IMR-90 (cell line): ENCODE data around the gene SOBP. TPM values are rescaled to one million over a fixed set of nuclear protein-coding genes. Genes with fewer than 3 reads are reported as not detected.
"Not testable (repeated sequence)": the region's sequence is repeated elsewhere in the genome, so short reads cannot be mapped to it uniquely, and the experiment has no call there.

ENCODE experiments used
- ATAC-seq: fragments of 200-7000 bp; cut with Tn5 transposase; 2 replicates; pipeline ENCODE4 v1.9.1; 2020; ENCODE audit warnings: low read depth, mild to moderate bottlenecking, moderate library complexity
- BruUV-seq: library from RNA; stranded (reverse); fragments of 400-500 nt; replicated peaks from 2 replicates; lab custom pipeline; 2021; lab: Mats Ljungman, UMichigan
- CTCF ChIA-PET: fragments of 300-600 bp; formaldehyde crosslinking; extraction: SDS; loops from one replicate; lab custom pipeline; 2021; ENCODE audit warnings: antibody characterized with exemption; lab: Yijun Ruan, JAX
- POLR2A ChIA-PET: fragments of 300-600 bp; sonication (Branson Sonifier 250); formaldehyde crosslinking; loops from one replicate; lab custom pipeline; 2022; ENCODE audit warnings: antibody characterized with exemption; ENCODE audit not compliant: unreplicated experiment; lab: Charles Lee
- DNase-seq: peaks from one replicate; pipeline ENCODE4 v3.0.0; 2013
- H2AFZ ChIP-seq: replicated peaks from 2 replicates; pipeline ENCODE3; 2013; ENCODE audit warnings: low read length, mild to moderate bottlenecking; ENCODE audit not compliant: poor library complexity
- H2AK5ac ChIP-seq: 2 replicates; pipeline ENCODE4 v1.6.1; 2013; ENCODE audit warnings: low read depth, low read length, inconsistent platforms
- H2AK9ac ChIP-seq: replicated peaks from 2 replicates; pipeline ENCODE3; 2013; ENCODE audit warnings: mild to moderate bottlenecking, low read depth, low read length, moderate library complexity; ENCODE audit not compliant: poor library complexity
- H2BK120ac ChIP-seq: 2 replicates; pipeline ENCODE4 v1.6.1; 2013; ENCODE audit warnings: low read depth, low read length, inconsistent platforms
- H2BK15ac ChIP-seq: 3 replicates; pipeline ENCODE4 v1.6.1; 2013; ENCODE audit warnings: low read depth, low read length, inconsistent platforms
- H2BK20ac ChIP-seq: 2 replicates; pipeline ENCODE4 v1.6.1; 2013; ENCODE audit warnings: low read depth, mild to moderate bottlenecking, inconsistent platforms, low read length, moderate library complexity
- H2BK5ac ChIP-seq: 2 replicates; pipeline ENCODE4 v1.6.1; 2013; ENCODE audit warnings: mild to moderate bottlenecking, low read depth, low read length, inconsistent platforms; ENCODE audit not compliant: poor library complexity, severe bottlenecking
- H3K14ac ChIP-seq: replicated peaks from 2 replicates; pipeline ENCODE4 v1.6.1; 2013; ENCODE audit warnings: low read depth, low read length, inconsistent platforms
- H3K18ac ChIP-seq: 2 replicates; pipeline ENCODE4 v1.6.1; 2013; ENCODE audit warnings: low read depth, low read length, control low read depth
- H3K23ac ChIP-seq: 2 replicates; pipeline ENCODE4 v1.6.1; 2013; ENCODE audit warnings: low read depth, low read length, inconsistent platforms
- H3K27ac ChIP-seq: 2 replicates; pipeline ENCODE4 v1.5.1; 2013; ENCODE audit warnings: mild to moderate bottlenecking, control low read depth, low read length; ENCODE audit not compliant: insufficient read depth
- H3K27me3 ChIP-seq: 2 replicates; pipeline ENCODE4 v1.6.1; 2013; ENCODE audit warnings: low read length; ENCODE audit not compliant: control insufficient read depth, insufficient read depth
- H3K36me3 ChIP-seq: 2 replicates; pipeline ENCODE4 v1.6.1; 2013; ENCODE audit warnings: low read length, mixed read lengths; ENCODE audit not compliant: control insufficient read depth, insufficient read depth
- H3K4ac ChIP-seq: 2 replicates; pipeline ENCODE4 v1.6.1; 2013; ENCODE audit warnings: low read depth, low read length, inconsistent platforms
- H3K4me1 ChIP-seq: 2 replicates; pipeline ENCODE4 v1.6.1; 2013; ENCODE audit warnings: low read length, mixed read lengths; ENCODE audit not compliant: control insufficient read depth, insufficient read depth
- H3K4me2 ChIP-seq: 2 replicates; pipeline ENCODE4 v1.6.1; 2013; ENCODE audit warnings: low read depth, mild to moderate bottlenecking, control low read depth, low read length, moderate library complexity
- H3K4me3 ChIP-seq: 2 replicates; pipeline ENCODE4 v1.5.1; 2013; ENCODE audit warnings: low read depth, mild to moderate bottlenecking, control low read depth, low read length, moderate library complexity; ENCODE audit not compliant: insufficient read depth
- H3K56ac ChIP-seq: 2 replicates; pipeline ENCODE4 v1.6.1; 2013; ENCODE audit warnings: low read length, inconsistent platforms; ENCODE audit not compliant: insufficient read depth; ENCODE audit errors: extremely low read depth
- H3K79me1 ChIP-seq, 2 experiments: 2 replicates each; pipeline ENCODE4 v1.6.1; 2013; ENCODE audit warnings: low read length in 2 of 2, inconsistent platforms in 1 of 2, low read depth in 1 of 2
- H3K9ac ChIP-seq: 2 replicates; pipeline ENCODE4 v1.6.1; 2013; ENCODE audit warnings: low read depth, low read length, control low read depth
- H3K9me1 ChIP-seq: 2 replicates; pipeline ENCODE4 v1.6.1; 2013; ENCODE audit warnings: low read length, inconsistent platforms; ENCODE audit not compliant: insufficient read depth
- H3K9me3 ChIP-seq: 2 replicates; pipeline ENCODE4 v1.6.1; 2013; ENCODE audit warnings: low read length; ENCODE audit not compliant: control insufficient read depth, insufficient read depth
- H4K20me1 ChIP-seq: 2 replicates; pipeline ENCODE4 v1.6.1; 2013; ENCODE audit warnings: low read length, inconsistent platforms; ENCODE audit not compliant: insufficient read depth
- H4K5ac ChIP-seq: 2 replicates; pipeline ENCODE4 v1.6.1; 2013; ENCODE audit warnings: mild to moderate bottlenecking, low read depth, low read length, control low read depth
- H4K8ac ChIP-seq, 2 experiments: 2 replicates each; pipeline ENCODE4 v1.6.1; 2013; ENCODE audit warnings: low read depth in 2 of 2, low read length in 2 of 2, control low read depth in 1 of 2, inconsistent platforms in 1 of 2
- H4K91ac ChIP-seq: 2 replicates; pipeline ENCODE4 v1.6.1; 2013; ENCODE audit warnings: low read depth, low read length, inconsistent platforms; ENCODE audit not compliant: insufficient read depth
- WGBS, 2 experiments: methylation state at CpG; one replicate each; pipeline versions ENCODE4 v1.1.5 to v1.1.7; 2013; ENCODE audit warnings: missing lambda C conversion rate in 2 of 2; ENCODE audit not compliant: insufficient read length in 1 of 2; ENCODE audit errors: extremely low coverage in 2 of 2; 5-methylcytosine and 5-hydroxymethylcytosine counted together
- dilution Hi-C: fragments of 300-500 bp; cut with HindIII; formaldehyde crosslinking; loops from one replicate; pipeline ENCODE4 v1.14.3; 2018; ENCODE audit warnings: low sequenced_read_pairs; ENCODE audit not compliant: unreplicated experiment
- in situ Hi-C: fragments of 300-500 bp; cut with MboI; formaldehyde crosslinking; loops from 3 replicates; pipeline ENCODE4 v1.14.3; 2019; ENCODE audit warnings: low sequenced_read_pairs, inconsistent platforms, mixed read lengths
- intact Hi-C: fragments of 100-400 bp; cut with micrococcal nuclease; formaldehyde crosslinking; loops from 2 replicates; pipeline ENCODE4 v1.10.0; 2022
- polyA plus RNA-seq, 3 experiments: library from polyadenylated mRNA; depleted of rRNA; stranded (reverse); fragments of >200 nt; gene quantifications; 2 replicates each; pipeline ENCODE4 v1.2.3, GENCODE V29; 2012; ENCODE audit warnings: low replicate concordance in 1 of 3
- total RNA-seq: library from RNA; depleted of rRNA; stranded (reverse); fragments of >200 nt; gene quantifications from 2 replicates; pipeline ENCODE4 v1.2.3, GENCODE V29; 2012

SOBP gene
- total and polyA plus RNA-seq, 2 of the 4 experiments (the other 2 are of a cell fraction), result 0.60 to 0.72 TPM

- H4K91ac ChIP-seq, H3K9ac ChIP-seq, H4K20me1 ChIP-seq, H3K56ac ChIP-seq, POLR2A ChIA-PET, H2BK15ac ChIP-seq, H3K4me2 ChIP-seq, DNase-seq, H3K4ac ChIP-seq, in situ Hi-C loops, H3K9me3 ChIP-seq, H3K9me1 ChIP-seq, H3K4me1 ChIP-seq, H2AK9ac ChIP-seq, H3K14ac ChIP-seq, CTCF ChIA-PET, H2AK5ac ChIP-seq, intact Hi-C loops, H2BK120ac ChIP-seq, H3K23ac ChIP-seq, dilution Hi-C loops, H2BK5ac ChIP-seq, H2BK20ac ChIP-seq, H2AFZ ChIP-seq, H3K27ac ChIP-seq, ATAC-seq, H4K5ac ChIP-seq, BruUV-seq, H3K79me1 ChIP-seq, H3K18ac ChIP-seq, H3K27me3 ChIP-seq, H4K8ac ChIP-seq, H3K4me3 ChIP-seq, H3K36me3 ChIP-seq: not testable (repeated sequence)
- no CpG with 5 or more reads among the region's 3 CpGs for WGBS, 2 experiments
These were observed 14.1 kb upstream of the SOBP start for GRCh38 chr6:107475826-107476225.
